GM19043 (cell line): ENCODE measurements around the gene CRIP2.

Experiments
- ATAC-seq: cut with Tn5 transposase; IDR thresholded peaks from one replicate; pipeline ENCODE4 v1.9.1; 2021; ENCODE audit warnings: low read depth; ENCODE audit not compliant: unreplicated experiment

The CRIP2 gene

GRCh38 chr14:105475269-105476096 lies 862 bp downstream of the CRIP2 start:
- ATAC-seq = no peak

- ATAC-seq = no peak
These were observed 1.6 kb downstream of the CRIP2 start for GRCh38 chr14:105476097-105476830.

- ATAC-seq = no peak
These were observed 2.4 kb downstream of the CRIP2 start for GRCh38 chr14:105476831-105477659.

GRCh38 chr14:105477660-105478397 lies 3.2 kb downstream of the CRIP2 start:
- no peak for ATAC-seq

- no peak for ATAC-seq
These were observed 4.0 kb downstream of the CRIP2 start for GRCh38 chr14:105478398-105479251.

- no peak for ATAC-seq
These were observed 5.0 kb downstream of the CRIP2 start for GRCh38 chr14:105479431-105480158.

GRCh38 chr14:105480199-105480746 lies 5.7 kb downstream of the CRIP2 start:
- ATAC-seq = no peak

- peak; percentile 42 for ATAC-seq
These were observed 6.5 kb downstream of the CRIP2 start for GRCh38 chr14:105480807-105481801.

- peak; percentile 55 for ATAC-seq
These were observed 7.4 kb downstream of the CRIP2 start for GRCh38 chr14:105481886-105482457.

GRCh38 chr14:105482486-105483110 lies 8.0 kb downstream of the CRIP2 start:
- no peak for ATAC-seq

- ATAC-seq = no peak
These were observed 8.9 kb downstream of the CRIP2 start for GRCh38 chr14:105483300-105484068.

GRCh38 chr14:105484069-105484996 lies 9.7 kb downstream of the CRIP2 start:
- no peak for ATAC-seq

- ATAC-seq = no peak
These were observed 10.4 kb downstream of the CRIP2 start for GRCh38 chr14:105484997-105485393.

GRCh38 chr14:105485739-105486162 lies 11.1 kb downstream of the CRIP2 start:
- ATAC-seq = no peak
